Prostate gland (tissue), 2 donors: ENCODE results near the gene STUM.

ENCODE experiments used
- CTCF ChIP-seq, 4 experiments: fragments of 200-600 bp in 2 of 4; fragments of 450-650 bp in 2 of 4; sonication (generic) in 2 of 4; IDR thresholded peaks; 1 replicate in 3 of 4; 2 replicates in 1 of 4; pipeline ENCODE4 v1.5.1; 2016 to 2019; ENCODE audit warnings: antibody characterized with exemption in 4 of 4, mild to moderate bottlenecking in 2 of 4, moderate library complexity in 2 of 4
- POLR2A ChIP-seq: fragments of 450-650 bp; IDR thresholded peaks from one replicate; pipeline ENCODE4 v1.6.1; 2016; ENCODE audit warnings: antibody characterized with exemption, mild to moderate bottlenecking
- POLR2AphosphoS5 ChIP-seq: sonication (generic); formaldehyde crosslinking; IDR thresholded peaks from one replicate; pipeline ENCODE4 v1.6.1; 2017; ENCODE audit warnings: antibody characterized with exemption

- no peak for TF ChIP-seq POLR2A
- no peak for TF ChIP-seq CTCF (IDR thresholded peaks at IDR 0.05)
- no peak for TF ChIP-seq POLR2AphosphoS5
Observed at GRCh38 chr1:226590614-226591013, 42.0 kb downstream of the STUM start.
